ENCODE results near the gene ROGDI. TPM values are rescaled to one million over a fixed set of nuclear protein-coding genes. Genes with fewer than 3 reads are reported as not detected.

Gene ROGDI
- total RNA-seq, 4 donors from 2014 or later = 37.6 to 85.9 (median 62.6) TPM

DNA sequence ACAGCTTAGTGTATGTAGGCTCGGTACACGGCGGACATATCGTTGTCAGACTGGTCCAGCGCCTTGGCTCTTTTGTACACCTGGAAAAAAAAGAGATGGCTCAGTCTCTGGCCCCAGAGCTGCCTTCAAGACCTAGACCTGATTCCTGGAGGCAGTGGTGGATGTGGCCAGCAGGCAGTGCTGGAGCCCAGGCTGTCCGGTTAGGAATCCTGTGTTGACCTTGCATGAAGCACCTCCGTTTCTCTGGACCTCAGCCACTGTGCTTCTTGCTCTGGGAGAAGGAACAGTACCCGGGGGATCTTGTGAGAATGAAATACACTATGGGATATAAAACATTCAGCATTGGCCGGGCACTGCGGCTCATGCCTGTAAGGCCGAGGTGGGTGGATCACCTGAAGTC is 2.8 kb upstream of the ROGDI start:
- no peak for ATAC-seq
- WGBS, 2 donors (ENCODE audit: low coverage in 1 of 2) = 78% methylated on average over 8 of the region's 11 CpGs; no CpG with 5 or more reads in 1 of the 2 donors
- peak overlapping the region in 3 of 4 donors; percentile 92 to 96 (median 96) for H3K27ac ChIP-seq

DNA sequence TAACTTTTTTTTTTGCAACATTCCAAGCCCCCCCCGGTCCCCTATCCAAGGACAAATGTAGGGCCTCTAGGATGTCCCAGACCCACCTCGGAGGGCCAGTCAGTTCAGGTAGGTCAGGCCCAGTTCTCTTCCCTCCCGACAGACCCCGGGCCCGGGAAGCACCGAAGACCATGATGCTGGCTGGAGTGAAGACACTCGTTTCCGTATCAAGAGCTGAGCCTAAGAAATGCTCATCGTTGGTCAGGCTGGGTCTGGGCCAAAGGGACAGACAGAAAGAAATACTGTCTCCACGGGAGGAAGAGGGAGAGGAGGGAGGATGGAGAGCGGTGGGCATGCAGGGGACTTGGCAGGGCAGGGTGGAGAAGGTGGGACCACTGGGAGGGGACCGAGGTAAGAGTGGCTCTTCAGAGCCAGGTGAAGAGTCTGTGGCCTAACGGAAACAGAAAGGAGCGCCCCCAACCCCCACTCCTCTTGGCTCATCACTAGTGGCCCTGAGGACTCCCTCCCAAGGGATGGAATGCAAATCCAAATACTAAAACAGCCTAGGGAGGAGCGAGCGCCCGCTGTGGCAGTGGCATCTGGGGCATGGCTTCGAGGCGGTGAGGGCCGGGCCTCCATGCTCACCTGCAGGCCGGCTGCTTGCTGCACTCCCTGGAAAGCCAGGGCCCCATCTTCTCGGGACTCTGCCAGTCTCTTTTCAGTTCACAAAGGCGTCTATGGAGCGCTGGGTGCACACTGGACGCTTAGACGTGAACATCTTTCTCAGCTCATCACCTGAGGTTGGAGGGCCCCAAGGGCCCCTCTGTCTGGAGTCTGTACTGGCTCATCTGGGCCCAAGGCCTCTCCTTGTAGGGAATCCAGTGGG is 1.7 kb upstream of the ROGDI start:
- peaks cover 0 to 47% (median 15%) of the 10 kb centered on the region in 3 donors for H3K4me1 ChIP-seq
- ATAC-seq = no peak
- H3K27ac ChIP-seq = peak overlapping the region in 3 of 4 donors; percentile 92 to 96 (median 96)
- TF ChIP-seq EP300 (IDR thresholded peaks at IDR 0.05) = no peak
- TF ChIP-seq POLR2A (IDR thresholded peaks at IDR 0.05) = no peak
- TF ChIP-seq POLR2AphosphoS5 (IDR thresholded peaks at IDR 0.05) = no peak
- TF ChIP-seq, protein P1, sequence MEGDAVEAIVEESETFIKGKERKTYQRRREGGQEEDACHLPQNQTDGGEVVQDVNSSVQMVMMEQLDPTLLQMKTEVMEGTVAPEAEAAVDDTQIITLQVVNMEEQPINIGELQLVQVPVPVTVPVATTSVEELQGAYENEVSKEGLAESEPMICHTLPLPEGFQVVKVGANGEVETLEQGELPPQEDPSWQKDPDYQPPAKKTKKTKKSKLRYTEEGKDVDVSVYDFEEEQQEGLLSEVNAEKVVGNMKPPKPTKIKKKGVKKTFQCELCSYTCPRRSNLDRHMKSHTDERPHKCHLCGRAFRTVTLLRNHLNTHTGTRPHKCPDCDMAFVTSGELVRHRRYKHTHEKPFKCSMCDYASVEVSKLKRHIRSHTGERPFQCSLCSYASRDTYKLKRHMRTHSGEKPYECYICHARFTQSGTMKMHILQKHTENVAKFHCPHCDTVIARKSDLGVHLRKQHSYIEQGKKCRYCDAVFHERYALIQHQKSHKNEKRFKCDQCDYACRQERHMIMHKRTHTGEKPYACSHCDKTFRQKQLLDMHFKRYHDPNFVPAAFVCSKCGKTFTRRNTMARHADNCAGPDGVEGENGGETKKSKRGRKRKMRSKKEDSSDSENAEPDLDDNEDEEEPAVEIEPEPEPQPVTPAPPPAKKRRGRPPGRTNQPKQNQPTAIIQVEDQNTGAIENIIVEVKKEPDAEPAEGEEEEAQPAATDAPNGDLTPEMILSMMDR (IDR thresholded peaks at IDR 0.05) = no peak
- no peaks in the 10 kb centered on the region for H3K27me3 ChIP-seq
- H3K9me3 ChIP-seq = no peaks in the 10 kb centered on the region
- 55 to 69% methylated on average over 10 to 17 of the region's 26 CpGs for WGBS, 2 donors (ENCODE audit: low coverage in 1 of 2)
- H3K4me3 ChIP-seq = no peak overlapping the region
- peaks cover 0 to 63% of the 10 kb centered on the region in 2 donors for H3K36me3 ChIP-seq

More for the DNA sequence above, 2.8 kb upstream of the ROGDI start:
- Histone ChIP-seq H3K27me3 (no peaks in the 10 kb centered on the region), H3K4me3 (no peak overlapping the region), H3K36me3 (peaks cover 0 to 63% of the 10 kb centered on the region in 2 donors), H3K4me1 (peaks cover 0 to 44% (median 15%) of the 10 kb centered on the region in 3 donors), H3K9me3 (no peaks in the 10 kb centered on the region)
- no peak for TF ChIP-seq POLR2AphosphoS5 (IDR thresholded peaks at IDR 0.05)
- TF ChIP-seq, protein P1 (IDR thresholded peaks at IDR 0.05) = peak in 1 of 4 experiments; percentile 32

DNA sequence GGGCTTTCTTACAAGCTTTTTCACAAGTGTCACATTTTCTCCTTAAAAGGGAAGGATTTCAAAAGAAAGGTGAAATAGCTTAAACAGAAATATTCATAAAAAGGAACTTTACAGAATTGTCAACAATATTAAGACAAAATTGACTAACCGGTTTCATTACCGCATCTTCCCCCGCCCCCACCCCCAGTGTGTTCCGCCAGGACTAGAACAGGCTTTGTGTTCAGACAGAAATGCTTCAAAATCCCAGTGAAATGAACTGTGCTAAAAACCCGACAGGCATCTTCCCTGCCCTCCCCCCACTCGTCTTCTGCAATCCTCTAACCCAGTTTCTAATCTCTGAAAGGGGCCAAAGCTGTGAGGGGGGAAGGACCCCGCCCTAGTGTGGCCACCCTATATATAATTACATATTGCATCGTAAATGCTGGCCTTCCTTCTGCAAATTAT is 990 bp upstream of the ROGDI start:
- no peak for ATAC-seq
- no peak for TF ChIP-seq POLR2AphosphoS5 (IDR thresholded peaks at IDR 0.05)
- TF ChIP-seq EP300 (IDR thresholded peaks at IDR 0.05) = no peak
- TF ChIP-seq POLR2A (IDR thresholded peaks at IDR 0.05) = no peak
- TF ChIP-seq, protein P1 (IDR thresholded peaks at IDR 0.05) = no peak
- Histone ChIP-seq H3K36me3 (peaks cover 0 to 63% of the 10 kb centered on the region in 2 donors), H3K27me3 (no peaks in the 10 kb centered on the region), H3K9me3 (no peaks in the 10 kb centered on the region), H3K4me3 (peak overlapping the region in 1 of 2 donors; percentile 75), H3K4me1 (peaks cover 0 to 47% (median 15%) of the 10 kb centered on the region in 3 donors), H3K27ac (peak overlapping the region; percentile 15 to 96 (median 94))
- 36 to 50% methylated on average over 6 to 7 of the region's 8 CpGs for WGBS, 2 donors (ENCODE audit: low coverage in 1 of 2)

DNA sequence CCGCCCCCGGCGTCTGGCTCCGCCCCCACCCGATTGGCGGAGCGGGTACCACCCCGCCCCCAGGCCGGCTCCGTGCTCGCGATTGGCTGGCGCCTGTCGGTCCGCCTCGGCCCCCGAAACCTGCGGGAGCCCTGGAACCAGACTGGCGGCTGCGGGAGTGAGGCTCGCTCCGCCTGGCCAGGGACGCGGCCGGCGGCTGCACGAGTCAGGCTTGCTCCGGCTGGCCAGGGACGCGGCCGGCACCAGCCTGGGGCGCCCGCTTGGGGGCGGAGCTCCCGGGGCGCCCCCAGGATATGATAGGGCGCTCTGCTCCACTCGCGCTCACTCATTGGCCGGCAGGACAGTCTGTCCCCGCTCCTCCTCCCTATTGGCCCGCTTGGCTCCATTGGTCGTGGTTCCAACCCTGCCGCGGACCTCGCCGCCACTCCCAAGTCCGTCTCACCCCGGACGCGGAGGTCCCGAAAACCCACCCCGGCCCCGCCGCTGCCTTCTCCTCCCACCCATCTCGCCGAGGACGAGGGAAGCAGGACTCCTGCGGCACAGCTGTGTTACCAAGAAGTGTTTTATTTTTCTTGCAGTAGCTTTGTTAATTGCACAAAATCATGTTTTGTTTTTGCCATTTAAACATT is 340 bp upstream of the ROGDI start:
- WGBS, 2 donors (ENCODE audit: low coverage in 1 of 2) = 0% methylated on average over 2 to 4 of the region's 59 CpGs
- peak; percentile 97 for ATAC-seq
- Histone ChIP-seq H3K27ac (peak overlapping the region; percentile 15 to 96 (median 94)), H3K36me3 (peaks cover 0 to 63% of the 10 kb centered on the region in 2 donors), H3K9me3 (no peaks in the 10 kb centered on the region), H3K4me1 (peaks cover 0 to 47% (median 15%) of the 10 kb centered on the region in 3 donors), H3K27me3 (no peaks in the 10 kb centered on the region), H3K4me3 (peak overlapping the region; percentile 51 to 75)
- TF ChIP-seq POLR2A (IDR thresholded peaks at IDR 0.05) = peak in 1 of 2 donors; percentile 21
- TF ChIP-seq POLR2AphosphoS5 (IDR thresholded peaks at IDR 0.05) = no peak
- TF ChIP-seq, protein P1 (IDR thresholded peaks at IDR 0.05) = peak in 3 of 4 experiments; percentile 28 to 53 (median 51)
- TF ChIP-seq EP300 (IDR thresholded peaks at IDR 0.05) = no peak

Measured in gastroesophageal sphincter (tissue), 4 donors.